Muscle layer of duodenum (tissue), 2 donors: ENCODE measurements around the gene OR4Q3.
"Not testable (repeated sequence)": the region's sequence is repeated elsewhere in the genome, so short reads cannot be mapped to it uniquely, and the experiment has no call there.

Experiments
- H3K27ac ChIP-seq: one replicate; pipeline ENCODE4 v1.7.0; 2013; ENCODE audit warnings: mild to moderate bottlenecking, low read length
- H3K27me3 ChIP-seq: one replicate; pipeline ENCODE4 v1.7.0; 2013; ENCODE audit warnings: low read depth, mild to moderate bottlenecking, control low read depth, low read length
- H3K36me3 ChIP-seq, 2 donors: one replicate each; pipeline ENCODE4 v1.7.0; 2013; ENCODE audit warnings: low read length in 2 of 2, control low read depth in 1 of 2, mild to moderate bottlenecking in 1 of 2; ENCODE audit not compliant: insufficient read depth in 2 of 2, control insufficient read depth in 1 of 2
- H3K4me1 ChIP-seq, 2 donors: one replicate each; pipeline ENCODE4 v1.7.0; 2013; ENCODE audit warnings: low read length in 2 of 2, mild to moderate bottlenecking in 2 of 2, control low read depth in 1 of 2, moderate library complexity in 1 of 2; ENCODE audit not compliant: insufficient read depth in 2 of 2, control insufficient read depth in 1 of 2
- H3K4me3 ChIP-seq, 2 donors: one replicate each; pipeline ENCODE4 v1.7.0; 2013; ENCODE audit warnings: low read length in 2 of 2, low read depth in 1 of 2, mild to moderate bottlenecking in 1 of 2
- H3K9me3 ChIP-seq, 2 donors: one replicate each; pipeline ENCODE4 v1.7.0; 2013; ENCODE audit warnings: low read length in 2 of 2, control low read depth in 1 of 2, mild to moderate bottlenecking in 1 of 2; ENCODE audit not compliant: control insufficient read depth in 1 of 2
- donor health status: healthy.

The OR4Q3 gene

DNA sequence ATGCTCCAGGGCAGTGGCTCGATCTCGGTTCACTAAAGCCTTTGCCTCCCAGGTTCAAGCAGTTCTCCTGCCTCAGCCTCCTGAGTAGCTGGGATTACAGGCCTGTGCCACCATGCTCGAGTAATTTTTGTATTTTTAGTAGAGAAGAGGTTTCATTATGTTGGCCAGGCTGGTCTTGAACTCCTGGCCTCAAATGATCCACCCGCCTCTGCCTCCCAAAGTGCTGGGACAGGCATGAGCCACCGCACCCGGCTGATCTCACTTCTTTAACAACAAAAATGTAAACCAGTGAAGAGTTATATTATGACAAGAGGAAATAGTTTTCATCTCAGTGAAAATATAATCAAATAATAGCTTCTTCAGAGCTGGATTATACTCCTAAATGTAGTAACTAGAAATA lies 43.9 kb downstream of the OR4Q3 start:
- not testable (repeated sequence) for H3K27ac ChIP-seq, H3K27me3 ChIP-seq, H3K4me1 ChIP-seq, H3K9me3 ChIP-seq, H3K36me3 ChIP-seq, H3K4me3 ChIP-seq

DNA sequence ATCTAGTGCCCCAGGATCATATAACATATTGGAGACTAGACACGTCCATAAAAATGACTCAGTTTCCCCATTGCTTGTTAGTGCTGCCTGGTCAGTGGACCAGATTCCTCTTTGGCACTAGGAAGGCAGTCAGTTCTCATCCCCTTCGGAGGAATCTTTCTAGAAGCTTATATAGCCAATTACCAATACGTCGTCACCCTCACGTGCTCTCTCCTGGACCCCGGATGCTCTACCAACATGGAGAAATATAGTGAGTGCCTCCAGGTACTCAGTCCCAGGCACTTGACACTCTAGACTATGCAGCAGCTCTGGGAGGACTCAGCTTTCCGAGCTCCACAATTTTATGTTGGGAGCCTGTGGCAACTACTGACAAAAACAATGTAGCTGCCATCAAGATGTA lies 44.8 kb downstream of the OR4Q3 start:
- not testable (repeated sequence) for H3K27ac ChIP-seq, H3K27me3 ChIP-seq, H3K9me3 ChIP-seq, H3K4me3 ChIP-seq, H3K36me3 ChIP-seq, H3K4me1 ChIP-seq

DNA sequence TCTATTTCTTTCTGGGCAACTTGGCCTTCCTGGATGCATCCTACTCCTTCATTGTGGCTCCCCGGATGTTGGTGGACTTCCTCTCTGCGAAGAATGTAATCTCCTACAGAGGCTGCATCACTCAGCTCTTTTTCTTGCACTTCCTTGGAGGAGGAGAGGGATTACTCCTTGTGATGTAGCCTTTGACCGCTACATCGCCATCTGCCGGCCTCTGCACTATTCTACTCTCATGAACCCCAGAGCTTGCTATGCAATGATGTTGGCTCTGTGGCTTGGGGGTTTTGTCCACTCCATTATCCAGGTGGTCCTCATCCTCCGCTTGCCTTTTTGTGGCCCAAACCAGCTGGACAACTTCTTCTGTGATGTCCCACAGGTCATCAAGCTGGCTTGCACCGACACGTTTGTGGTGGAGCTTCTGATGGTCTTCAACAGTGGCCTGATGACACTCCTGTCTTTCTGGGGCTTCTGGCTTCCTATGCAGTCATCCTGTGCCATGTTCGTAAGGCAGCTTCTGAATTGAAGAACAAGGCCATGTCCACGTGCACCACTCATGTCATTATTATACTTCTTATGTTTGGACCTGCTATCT lies 53.2 kb downstream of the OR4Q3 start:
- not testable (repeated sequence) for H3K27ac ChIP-seq, H3K27me3 ChIP-seq, H3K4me1 ChIP-seq, H3K9me3 ChIP-seq, H3K4me3 ChIP-seq, H3K36me3 ChIP-seq
